GM08714 (cell line): Measurements from ENCODE around the gene LETM1.

Experiments used
- H3K4me3 ChIP-seq: fragments of 200-500 bp; sonication (Bioruptor generic); 2 replicates; pipeline ENCODE4 v1.5.1; 2014; ENCODE audit warnings: mild to moderate bottlenecking, low read length, inconsistent platforms
- ZNF274 ChIP-seq: IDR thresholded peaks from 2 replicates; pipeline ENCODE4 v1.6.1; 2012; ENCODE audit warnings: mild to moderate bottlenecking, low read depth, low read length

The LETM1 gene

GRCh38 chr4:1856071-1856942, at the start of gene LETM1:
Gene LETM1 (minus strand): TSS chr4:1856156. CDS start chr4:1855950, 206 bp downstream.
- no peak for TF ChIP-seq ZNF274
- peak within 1 kb of the TSS; percentile 65 for H3K4me3 ChIP-seq

- H3K4me3 ChIP-seq: no peak overlapping the region
- TF ChIP-seq ZNF274: no peak
These were observed 48.1 kb upstream of the LETM1 start for GRCh38 chr4:1904042-1904441.

GRCh38 chr4:1903035-1903434, 47.1 kb upstream of the LETM1 start:
- no peak overlapping the region for H3K4me3 ChIP-seq
- TF ChIP-seq ZNF274: no peak

DNA sequence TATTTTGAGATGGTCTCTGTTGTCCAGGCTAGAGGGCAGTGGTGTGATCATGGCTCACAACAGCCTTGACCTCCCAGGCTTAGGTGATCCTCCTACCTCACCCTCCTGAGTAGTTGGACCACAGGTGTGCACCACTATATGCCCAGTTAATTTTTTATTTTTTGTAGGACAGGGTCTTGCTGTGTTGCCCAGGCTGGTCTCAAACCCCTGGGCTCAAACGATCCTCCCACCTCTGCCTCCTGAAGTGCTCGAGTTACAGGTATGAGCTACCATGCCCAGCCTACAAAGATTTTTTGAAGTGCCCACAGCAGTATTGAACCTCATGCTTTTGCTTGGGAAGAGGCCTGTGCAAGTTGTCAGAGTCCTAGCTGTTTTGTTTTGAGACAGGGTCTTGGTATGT, 46.3 kb upstream of the LETM1 start:
- TF ChIP-seq ZNF274: no peak
- no peak overlapping the region for H3K4me3 ChIP-seq

DNA sequence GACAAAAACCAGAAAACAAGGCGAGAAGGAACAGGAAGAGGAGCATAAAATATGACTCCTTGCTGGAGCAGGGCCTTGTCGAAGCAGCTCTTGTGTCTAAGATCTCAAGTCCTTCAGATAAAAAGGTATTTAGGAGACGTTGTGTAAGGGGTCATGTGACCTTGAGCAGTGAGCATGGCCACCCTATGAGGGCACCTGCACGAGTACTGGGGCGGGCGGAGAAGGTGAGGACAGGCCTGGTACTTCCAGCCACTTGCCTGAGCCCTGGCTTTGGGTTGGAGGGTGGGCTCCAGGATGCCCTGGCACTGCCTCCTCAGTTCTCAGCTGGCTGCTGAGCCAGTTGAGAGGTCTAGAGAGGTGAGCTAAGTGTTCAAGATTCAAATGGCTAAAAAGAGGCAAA, 45.2 kb upstream of the LETM1 start:
- H3K4me3 ChIP-seq: no peak overlapping the region
- TF ChIP-seq ZNF274: no peak

DNA sequence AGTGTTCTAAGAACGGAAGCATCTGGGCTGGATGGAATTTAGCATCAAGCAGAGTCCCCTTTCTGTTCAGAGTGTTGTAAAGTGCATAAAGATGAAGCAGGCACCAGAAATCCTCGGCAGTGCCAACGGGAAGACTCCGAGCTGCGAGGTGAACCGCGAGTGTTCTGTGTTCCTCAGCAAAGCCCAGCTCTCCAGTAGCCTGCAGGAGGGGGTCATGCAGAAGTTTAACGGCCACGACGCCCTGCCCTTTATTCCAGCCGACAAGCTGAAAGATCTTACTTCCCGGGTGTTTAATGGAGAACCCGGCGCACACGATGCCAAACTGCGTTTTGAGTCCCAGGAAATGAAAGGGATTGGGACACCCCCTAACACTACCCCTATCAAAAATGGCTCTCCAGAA, 44.7 kb upstream of the LETM1 start:
- TF ChIP-seq ZNF274: no peak

DNA sequence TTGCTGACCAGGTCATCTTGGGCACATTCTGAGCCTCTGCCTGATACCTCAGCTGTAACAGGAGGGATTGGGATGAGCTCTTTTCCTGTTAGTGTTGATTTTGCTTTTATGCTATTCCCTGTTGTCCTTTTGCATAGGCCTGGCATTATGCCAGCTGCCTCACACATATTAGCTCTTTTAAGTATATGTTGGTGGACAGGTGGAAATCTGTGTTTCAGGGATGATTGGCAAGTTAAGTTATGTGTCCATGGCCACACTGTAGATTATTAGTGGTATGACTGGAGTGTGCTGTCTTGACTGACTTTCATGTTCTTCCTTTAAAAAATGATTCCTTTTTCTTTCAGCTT, 44.1 kb upstream of the LETM1 start:
- no peak overlapping the region for H3K4me3 ChIP-seq
- no peak for TF ChIP-seq ZNF274

More for the DNA sequence above, 44.7 kb upstream of the LETM1 start:
- H3K4me3 ChIP-seq: no peak overlapping the region

DNA sequence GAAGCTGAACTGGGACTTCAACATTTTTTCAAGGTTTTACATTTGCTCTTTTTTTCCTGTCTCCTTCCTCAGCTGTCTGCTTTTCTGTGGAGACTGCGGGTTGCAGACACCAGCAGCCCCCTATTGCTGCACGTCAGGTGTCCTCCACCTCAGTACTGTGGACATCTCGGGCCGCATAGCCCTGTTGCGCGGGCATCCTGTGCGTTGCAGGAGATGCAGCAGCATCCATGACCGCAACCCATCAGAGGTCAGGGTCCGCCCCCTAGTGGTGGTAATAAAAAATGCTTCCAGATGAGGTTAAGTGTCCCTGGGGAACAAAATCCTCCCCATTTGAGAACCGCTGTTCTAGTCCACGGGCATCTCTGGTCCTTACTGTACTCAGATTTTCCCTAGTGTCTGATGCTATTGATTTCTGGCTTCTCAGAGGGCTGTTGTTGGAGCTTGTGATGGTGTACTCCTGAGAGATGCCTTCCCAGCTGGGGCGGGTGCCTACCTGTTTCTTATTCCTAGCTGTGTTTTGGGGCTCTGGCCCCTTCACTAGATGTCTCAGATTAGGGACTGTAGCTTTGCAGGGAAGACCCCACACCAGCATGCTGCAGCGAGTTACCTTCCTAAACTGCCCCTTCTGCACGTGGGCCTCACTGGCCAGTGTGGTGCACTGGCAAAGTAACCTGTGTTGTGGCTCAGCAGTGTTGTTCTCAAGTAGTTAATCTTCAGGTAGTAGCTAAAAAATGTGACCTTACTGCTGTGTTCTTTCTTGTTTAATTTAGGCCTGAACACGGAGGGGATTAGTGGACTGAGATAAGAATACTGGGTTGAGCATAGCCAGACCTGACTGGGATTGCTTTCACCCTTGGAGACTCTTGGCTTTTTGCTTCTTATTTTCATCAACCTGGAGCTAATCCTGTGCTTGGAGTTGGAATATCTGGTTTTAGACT, 43.5 kb upstream of the LETM1 start:
- no peak overlapping the region for H3K4me3 ChIP-seq
- no peak for TF ChIP-seq ZNF274

DNA sequence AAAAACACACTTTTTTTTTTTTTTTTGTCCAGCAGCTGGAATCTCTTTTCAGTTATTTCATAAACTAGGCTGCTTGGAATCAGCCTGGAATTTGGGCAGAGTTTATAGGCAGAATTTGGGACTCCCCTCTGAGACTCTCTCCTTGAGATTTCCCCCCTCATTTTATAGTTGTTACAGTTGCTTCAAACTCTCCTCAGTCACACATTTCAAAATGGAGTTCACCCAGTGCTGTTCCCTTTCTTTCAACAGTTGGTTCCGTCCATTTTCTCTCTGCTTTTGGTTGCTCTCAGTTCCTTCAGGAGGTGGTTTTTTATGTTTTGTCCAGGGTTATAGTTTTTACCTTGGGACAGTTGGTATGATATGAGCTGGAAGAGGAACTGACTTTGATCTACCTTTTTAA, 42.7 kb upstream of the LETM1 start:
- no peak for TF ChIP-seq ZNF274
- no peak overlapping the region for H3K4me3 ChIP-seq

DNA sequence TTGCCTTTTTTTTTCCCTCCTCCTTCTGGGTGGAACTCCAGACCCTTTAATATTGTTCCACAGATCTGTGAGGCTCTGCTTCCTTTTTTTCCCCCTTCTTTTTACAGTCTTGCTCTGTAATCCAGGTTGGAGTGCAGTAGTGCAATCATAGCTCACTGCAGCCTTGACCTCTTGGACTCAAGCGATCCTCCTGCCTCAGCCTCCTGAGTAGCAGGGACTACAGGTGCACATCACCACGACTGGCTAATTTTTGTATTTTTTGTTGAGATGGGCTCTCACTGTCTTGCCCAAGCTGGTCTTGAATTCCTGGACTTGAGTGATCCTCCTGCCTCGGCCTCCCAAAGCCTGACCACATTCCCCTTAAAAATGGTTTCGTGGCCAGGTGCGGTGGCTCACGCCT, 42.1 kb upstream of the LETM1 start:
- no peak for TF ChIP-seq ZNF274
- no peak overlapping the region for H3K4me3 ChIP-seq

- no peak for TF ChIP-seq ZNF274
- H3K4me3 ChIP-seq: no peak overlapping the region
These were observed 40.7 kb upstream of the LETM1 start for GRCh38 chr4:1896658-1896991.

- TF ChIP-seq ZNF274: no peak
- H3K4me3 ChIP-seq: no peak overlapping the region
These were observed 40.2 kb upstream of the LETM1 start for GRCh38 chr4:1895971-1896657.

GRCh38 chr4:1890979-1891570, 35.1 kb upstream of the LETM1 start:
- no peak for TF ChIP-seq ZNF274
- H3K4me3 ChIP-seq: no peak overlapping the region

GRCh38 chr4:1887052-1887451, 31.1 kb upstream of the LETM1 start:
- no peak for TF ChIP-seq ZNF274
- no peak overlapping the region for H3K4me3 ChIP-seq
